Astrocyte (in vitro differentiated cells and primary cell): ENCODE results near the gene CYTH4.

Experiments used
- CTCF ChIP-seq: IDR thresholded peaks from 2 replicates; pipeline ENCODE4 v1.5.1; 2011; ENCODE audit warnings: low read depth, mild to moderate bottlenecking, inconsistent platforms, low read length, moderate library complexity; ENCODE audit not compliant: insufficient read depth
- EZH2 ChIP-seq: IDR thresholded peaks from 2 replicates; pipeline ENCODE4 v1.6.1; 2012; ENCODE audit warnings: mild to moderate bottlenecking, low read length, inconsistent platforms; ENCODE audit not compliant: insufficient read depth

DNA sequence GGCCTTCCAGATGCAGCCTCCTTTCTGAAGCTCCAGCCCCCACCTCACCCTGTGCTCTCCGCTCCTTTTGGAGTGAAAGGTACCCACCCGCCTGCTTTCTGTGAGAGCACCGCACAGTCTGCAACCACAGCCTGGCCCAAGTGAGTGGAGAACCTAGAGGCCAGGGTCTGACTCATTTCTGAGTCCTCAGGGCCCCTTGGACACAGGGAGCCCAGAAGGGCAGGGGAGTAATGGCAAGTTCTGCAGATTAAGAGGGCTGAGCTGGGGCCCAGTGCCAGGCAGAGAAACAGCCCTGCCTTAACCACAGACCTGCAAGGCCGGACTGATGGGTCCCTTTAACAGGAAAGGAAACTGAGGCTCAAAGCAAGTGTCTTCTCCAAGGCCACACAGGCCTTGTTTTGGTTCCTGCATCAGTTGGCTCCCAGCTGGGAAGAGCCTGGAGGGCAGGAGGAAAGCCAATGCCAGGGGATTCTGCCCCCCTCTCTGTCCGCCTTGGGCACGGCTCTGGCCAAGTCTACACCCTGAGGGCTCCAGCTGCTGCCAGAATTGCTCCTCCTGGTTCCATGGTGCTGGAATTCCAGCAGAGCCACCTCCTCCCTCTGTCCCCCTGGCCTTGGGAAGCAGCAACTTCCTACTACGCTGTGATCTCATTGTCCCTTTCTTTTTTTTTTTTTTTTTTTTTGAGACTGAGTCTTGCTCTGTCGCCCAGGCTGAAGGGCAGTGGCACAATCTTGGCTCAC is 55.1 kb downstream of the CYTH4 start:
- TF ChIP-seq CTCF (no peak), EZH2 (no peak)
